SK-N-SH (cell line): ENCODE results near the gene NLN. TPM values are rescaled to one million over a fixed set of nuclear protein-coding genes. Genes with fewer than 3 reads are reported as not detected.

ENCODE experiments used
- CTCF ChIA-PET: fragments of 300-600, 350-600 bp; formaldehyde crosslinking; extraction: SDS; loops from one replicate; lab custom pipeline; 2021; lab: Yijun Ruan, JAX
- POLR2A ChIA-PET: fragments of 350-600 bp; sonication (Branson Sonifier 250); formaldehyde crosslinking; extraction: SDS; loops from one replicate; lab custom pipeline; 2020; ENCODE audit warnings: antibody characterized with exemption, inconsistent platforms; lab: Yijun Ruan, JAX
- DNase-seq: peaks from one replicate; pipeline ENCODE4 v3.0.0; 2012
- H2AFZ ChIP-seq: fragments of 200-600 bp; sonication (generic); 2 replicates; pipeline ENCODE4 v1.8.1; 2016; ENCODE audit warnings: antibody characterized with exemption, mild to moderate bottlenecking, low read depth
- H3F3A ChIP-seq: fragments of 200-600 bp; sonication (generic); replicated peaks from 2 replicates; pipeline ENCODE3; 2016; ENCODE audit warnings: antibody characterized with exemption, mild to moderate bottlenecking; ENCODE audit not compliant: insufficient read depth
- H3K27ac ChIP-seq, 2 experiments: fragments of 200-500 bp in 1 of 2; fragments of 200-600 bp in 1 of 2; sonication (Bioruptor generic) in 1 of 2; sonication (generic), shearing (Covaris generic) in 1 of 2; 2 replicates each; pipeline versions ENCODE4 v1.5.1 to v1.6.1; 2014 to 2016; ENCODE audit warnings: low read depth in 2 of 2, inconsistent platforms in 1 of 2, low read length in 1 of 2, mild to moderate bottlenecking in 1 of 2, mixed read lengths in 1 of 2
- H3K27me3 ChIP-seq: fragments of 200-600 bp; sonication (generic), shearing (Covaris generic); 2 replicates; pipeline ENCODE4 v1.6.1; 2016; ENCODE audit warnings: mixed run types; ENCODE audit not compliant: insufficient read depth
- H3K36me3 ChIP-seq, 2 experiments: fragments of 200-500 bp in 1 of 2; fragments of 200-600 bp in 1 of 2; sonication (Bioruptor generic) in 1 of 2; sonication (generic) in 1 of 2; replicated peaks in 1 of 2; 2 replicates each; pipeline versions ENCODE3 to v1.5.1; 2014 to 2016; ENCODE audit warnings: low read length in 1 of 2, mild to moderate bottlenecking in 1 of 2; ENCODE audit not compliant: insufficient read depth in 2 of 2, control insufficient read depth in 1 of 2
- H3K4me1 ChIP-seq, 2 experiments: fragments of 200-500 bp in 1 of 2; fragments of 200-600 bp in 1 of 2; sonication (Bioruptor generic) in 1 of 2; sonication (generic), shearing (Covaris generic) in 1 of 2; 2 replicates each; pipeline versions ENCODE4 v1.5.1 to v1.6.1; 2014 to 2016; ENCODE audit warnings: low read depth in 1 of 2, low read length in 1 of 2, mixed run types in 1 of 2; ENCODE audit not compliant: insufficient read depth in 2 of 2, control insufficient read depth in 1 of 2
- H3K4me2 ChIP-seq: fragments of 200-600 bp; sonication (generic), shearing (Covaris generic); 2 replicates; pipeline ENCODE4 v1.6.1; 2017; ENCODE audit warnings: mixed run types
- H3K4me3 ChIP-seq, 2 experiments: fragments of 200-500 bp in 1 of 2; fragments of 200-600 bp in 1 of 2; sonication (Bioruptor generic) in 1 of 2; sonication (generic), shearing (Covaris generic) in 1 of 2; 2 replicates each; pipeline versions ENCODE4 v1.5.1 to v1.8.1; 2014 to 2016; ENCODE audit warnings: low read depth in 2 of 2, inconsistent platforms in 1 of 2, low read length in 1 of 2, mild to moderate bottlenecking in 1 of 2, mixed read lengths in 1 of 2, moderate library complexity in 1 of 2
- H3K79me2 ChIP-seq: fragments of 200-600 bp; sonication (generic); 2 replicates; pipeline ENCODE4 v1.8.1; 2017; ENCODE audit warnings: mild to moderate bottlenecking; ENCODE audit not compliant: insufficient read depth
- H3K9ac ChIP-seq: fragments of 200-600 bp; sonication (generic); 2 replicates; pipeline ENCODE4 v1.6.1; 2017; ENCODE audit warnings: mixed run types
- H3K9me2 ChIP-seq: fragments of 200-600 bp; sonication (generic); 2 replicates; pipeline ENCODE4 v1.6.1; 2017; ENCODE audit warnings: mixed run types
- H3K9me3 ChIP-seq: fragments of 200-600 bp; sonication (generic); 2 replicates; pipeline ENCODE4 v1.6.1; 2017; ENCODE audit warnings: mixed run types, mild to moderate bottlenecking, moderate library complexity
- H4K20me1 ChIP-seq: fragments of 200-600 bp; sonication (generic); 2 replicates; pipeline ENCODE4 v1.6.1; 2017; ENCODE audit warnings: mild to moderate bottlenecking, mixed run types; ENCODE audit not compliant: insufficient read depth
- ELF1 ChIP-seq: IDR thresholded peaks from 2 replicates; pipeline ENCODE4 v1.4.0; 2012
- FOSL2 ChIP-seq: IDR thresholded peaks from 2 replicates; pipeline ENCODE4 v1.4.0; 2012; ENCODE audit warnings: low read depth, mild to moderate bottlenecking, moderate library complexity, borderline replicate concordance
- FOXM1 ChIP-seq: IDR thresholded peaks from 2 replicates; pipeline ENCODE4 v1.4.0; 2012; ENCODE audit warnings: low read depth, mild to moderate bottlenecking
- MXI1 ChIP-seq: IDR thresholded peaks from 2 replicates; pipeline ENCODE4 v1.6.1; 2012; ENCODE audit warnings: mild to moderate bottlenecking, low read depth, low read length, improper control_type of control experiment
- NRF1 ChIP-seq: IDR thresholded peaks from 2 replicates; pipeline ENCODE4 v1.6.1; 2012; ENCODE audit warnings: low read depth, mild to moderate bottlenecking, low read length
- RFX5 ChIP-seq: IDR thresholded peaks from 2 replicates; pipeline ENCODE4 v1.6.1; 2012; ENCODE audit warnings: mild to moderate bottlenecking, improper control_type of control experiment, low read length
- RXRA ChIP-seq: IDR thresholded peaks from 2 replicates; pipeline ENCODE4 v1.4.0; 2012; ENCODE audit warnings: low read depth, mild to moderate bottlenecking, borderline replicate concordance
- SIN3A ChIP-seq: IDR thresholded peaks from 2 replicates; pipeline ENCODE4 v1.6.1; 2012; ENCODE audit warnings: low read depth, mild to moderate bottlenecking, low read length, moderate library complexity, borderline replicate concordance
- TAF1 ChIP-seq: IDR thresholded peaks from 2 replicates; pipeline ENCODE4 v1.6.1; 2012; ENCODE audit warnings: low read depth, mild to moderate bottlenecking, low read length, moderate library complexity, borderline replicate concordance
- TCF12 ChIP-seq: IDR thresholded peaks from 2 replicates; pipeline ENCODE4 v1.4.0; 2012
- polyA plus RNA-seq, 3 experiments: library from polyadenylated mRNA; depleted of rRNA; stranded (reverse); fragments of >200 nt; gene quantifications; 2 replicates each; pipeline ENCODE4 v1.2.3, GENCODE V29; 2012
- TF ChIP-seq, protein P1 (sequence below): fragments of 200-600 bp; sonication (generic); IDR thresholded peaks from 2 replicates; pipeline ENCODE4 v1.6.1; 2017; ENCODE audit warnings: antibody characterized with exemption, mild to moderate bottlenecking, moderate library complexity
- TF ChIP-seq, protein P2 (sequence below): IDR thresholded peaks from 2 replicates; pipeline ENCODE4 v1.6.1; 2012; ENCODE audit warnings: mild to moderate bottlenecking, low read depth, low read length, moderate library complexity

NLN gene
- polyA plus RNA-seq, 1 of the 3 experiments (the other 2 are of a cell fraction): 17.1 TPM

DNA sequence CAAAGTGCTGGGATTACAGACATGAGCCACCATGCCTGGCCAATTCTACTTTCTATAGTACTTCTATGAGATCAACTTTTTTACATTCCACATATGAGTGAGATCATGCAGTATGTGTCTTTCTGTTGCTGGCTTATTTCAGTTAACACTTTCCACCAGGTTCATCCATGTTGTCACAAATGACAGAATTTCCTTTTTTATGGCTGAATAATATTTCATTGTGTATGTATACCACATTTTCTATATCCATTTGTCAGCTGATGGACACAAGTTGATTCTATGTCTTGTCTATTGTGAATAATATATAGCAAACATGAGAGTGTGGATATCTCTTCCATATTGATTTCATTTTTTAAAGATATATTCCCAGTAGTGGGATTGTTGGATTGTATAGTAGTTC, 17.2 kb downstream of the NLN start:
- Histone ChIP-seq H3K79me2 (peaks cover 74% of the 10 kb centered on the region), H3K4me1 (peaks cover 0 to 17% of the 10 kb centered on the region in 2 experiments; a peak in 1 of 4 replicates), H3F3A (peaks cover 18% of the 10 kb centered on the region), H3K27ac (no peak overlapping the region), H3K9me2 (no peaks in the 10 kb centered on the region), H3K4me2 (no peak overlapping the region), H4K20me1 (0 out of 2 replicates have a peak, but pooled peaks cover 5% of the 10 kb centered on the region), H2AFZ (no peak overlapping the region), H3K4me3 (no peak overlapping the region), H3K27me3 (no peaks in the 10 kb centered on the region), H3K36me3 (no peaks in the 10 kb centered on the region), H3K9ac (no peak overlapping the region), H3K9me3 (no peaks in the 10 kb centered on the region)
- DNase-seq: no peak
- TF ChIP-seq NRF1 (no peak), RFX5 (no peak), ELF1 (no peak), FOXM1 (no peak), TAF1 (no peak), SIN3A (no peak), MXI1 (no peak), RXRA (no peak), FOSL2 (no peak), TCF12 (no peak)
- TF ChIP-seq, protein P1, sequence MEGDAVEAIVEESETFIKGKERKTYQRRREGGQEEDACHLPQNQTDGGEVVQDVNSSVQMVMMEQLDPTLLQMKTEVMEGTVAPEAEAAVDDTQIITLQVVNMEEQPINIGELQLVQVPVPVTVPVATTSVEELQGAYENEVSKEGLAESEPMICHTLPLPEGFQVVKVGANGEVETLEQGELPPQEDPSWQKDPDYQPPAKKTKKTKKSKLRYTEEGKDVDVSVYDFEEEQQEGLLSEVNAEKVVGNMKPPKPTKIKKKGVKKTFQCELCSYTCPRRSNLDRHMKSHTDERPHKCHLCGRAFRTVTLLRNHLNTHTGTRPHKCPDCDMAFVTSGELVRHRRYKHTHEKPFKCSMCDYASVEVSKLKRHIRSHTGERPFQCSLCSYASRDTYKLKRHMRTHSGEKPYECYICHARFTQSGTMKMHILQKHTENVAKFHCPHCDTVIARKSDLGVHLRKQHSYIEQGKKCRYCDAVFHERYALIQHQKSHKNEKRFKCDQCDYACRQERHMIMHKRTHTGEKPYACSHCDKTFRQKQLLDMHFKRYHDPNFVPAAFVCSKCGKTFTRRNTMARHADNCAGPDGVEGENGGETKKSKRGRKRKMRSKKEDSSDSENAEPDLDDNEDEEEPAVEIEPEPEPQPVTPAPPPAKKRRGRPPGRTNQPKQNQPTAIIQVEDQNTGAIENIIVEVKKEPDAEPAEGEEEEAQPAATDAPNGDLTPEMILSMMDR: no peak
- TF ChIP-seq, protein P2, sequence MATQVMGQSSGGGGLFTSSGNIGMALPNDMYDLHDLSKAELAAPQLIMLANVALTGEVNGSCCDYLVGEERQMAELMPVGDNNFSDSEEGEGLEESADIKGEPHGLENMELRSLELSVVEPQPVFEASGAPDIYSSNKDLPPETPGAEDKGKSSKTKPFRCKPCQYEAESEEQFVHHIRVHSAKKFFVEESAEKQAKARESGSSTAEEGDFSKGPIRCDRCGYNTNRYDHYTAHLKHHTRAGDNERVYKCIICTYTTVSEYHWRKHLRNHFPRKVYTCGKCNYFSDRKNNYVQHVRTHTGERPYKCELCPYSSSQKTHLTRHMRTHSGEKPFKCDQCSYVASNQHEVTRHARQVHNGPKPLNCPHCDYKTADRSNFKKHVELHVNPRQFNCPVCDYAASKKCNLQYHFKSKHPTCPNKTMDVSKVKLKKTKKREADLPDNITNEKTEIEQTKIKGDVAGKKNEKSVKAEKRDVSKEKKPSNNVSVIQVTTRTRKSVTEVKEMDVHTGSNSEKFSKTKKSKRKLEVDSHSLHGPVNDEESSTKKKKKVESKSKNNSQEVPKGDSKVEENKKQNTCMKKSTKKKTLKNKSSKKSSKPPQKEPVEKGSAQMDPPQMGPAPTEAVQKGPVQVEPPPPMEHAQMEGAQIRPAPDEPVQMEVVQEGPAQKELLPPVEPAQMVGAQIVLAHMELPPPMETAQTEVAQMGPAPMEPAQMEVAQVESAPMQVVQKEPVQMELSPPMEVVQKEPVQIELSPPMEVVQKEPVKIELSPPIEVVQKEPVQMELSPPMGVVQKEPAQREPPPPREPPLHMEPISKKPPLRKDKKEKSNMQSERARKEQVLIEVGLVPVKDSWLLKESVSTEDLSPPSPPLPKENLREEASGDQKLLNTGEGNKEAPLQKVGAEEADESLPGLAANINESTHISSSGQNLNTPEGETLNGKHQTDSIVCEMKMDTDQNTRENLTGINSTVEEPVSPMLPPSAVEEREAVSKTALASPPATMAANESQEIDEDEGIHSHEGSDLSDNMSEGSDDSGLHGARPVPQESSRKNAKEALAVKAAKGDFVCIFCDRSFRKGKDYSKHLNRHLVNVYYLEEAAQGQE: no peak
- CTCF ChIA-PET: no interaction called here
- POLR2A ChIA-PET: no interaction called here
